HEK293 (cell line): ENCODE measurements around the gene CMTM5.

Experiments
- CTCF ChIA-PET: fragments of 350-600 bp; formaldehyde crosslinking; extraction: SDS; loops from one replicate; lab custom pipeline; 2021; ENCODE audit warnings: antibody characterized with exemption; lab: Yijun Ruan, JAX
- POLR2A ChIA-PET: fragments of 300-600 bp; formaldehyde crosslinking; extraction: SDS; loops from one replicate; lab custom pipeline; 2020; ENCODE audit warnings: antibody characterized with exemption, inconsistent platforms; lab: Yijun Ruan, JAX
- H3K27ac ChIP-seq: fragments of 200-500 bp; sonication (Bioruptor generic); 2 replicates; pipeline ENCODE4 v1.5.1; 2014; ENCODE audit warnings: low read depth, low read length, control low read depth, inconsistent platforms; ENCODE audit errors: extremely low read depth
- H3K36me3 ChIP-seq, 2 experiments: fragments of 200-500 bp in 1 of 2; sonication (Bioruptor generic) in 1 of 2; 1 replicate in 1 of 2; 2 replicates in 1 of 2; pipeline ENCODE4 v1.5.1; 2014 to 2017; ENCODE audit warnings: inconsistent platforms in 2 of 2, low read length in 2 of 2; ENCODE audit not compliant: control insufficient read depth in 2 of 2, insufficient read depth in 1 of 2
- H3K4me1 ChIP-seq: fragments of 200-500 bp; sonication (Bioruptor generic); 2 replicates; pipeline ENCODE4 v1.5.1; 2014; ENCODE audit warnings: mild to moderate bottlenecking, low read length, inconsistent platforms; ENCODE audit not compliant: control insufficient read depth, insufficient read depth
- H3K4me3 ChIP-seq: 2 replicates; pipeline ENCODE4 v1.5.1; 2011; ENCODE audit warnings: low read depth, mild to moderate bottlenecking, control low read depth, low read length, moderate library complexity
- H3K9me3 ChIP-seq: fragments of 200-500 bp; sonication (Bioruptor generic); 2 replicates; pipeline ENCODE4 v1.5.1; 2014; ENCODE audit warnings: low read depth, low read length, inconsistent platforms; ENCODE audit not compliant: control insufficient read depth, insufficient read depth
- ZNF10 ChIP-seq: fragments of 450-650 bp; formaldehyde crosslinking; IDR thresholded peaks from 2 replicates; pipeline ENCODE4 v1.5.1; 2017; ENCODE audit warnings: missing biosample characterization, missing genetic modification characterization
- ZNF138 ChIP-seq: fragments of 450-650 bp; formaldehyde crosslinking; IDR thresholded peaks from 2 replicates; pipeline ENCODE4 v1.5.1; 2016; ENCODE audit warnings: missing biosample characterization, missing genetic modification characterization, borderline replicate concordance
- ZNF2 ChIP-seq: fragments of 450-650 bp; formaldehyde crosslinking; IDR thresholded peaks from 2 replicates; pipeline ENCODE4 v1.5.1; 2016; ENCODE audit warnings: missing biosample characterization, missing genetic modification characterization
- ZNF341 ChIP-seq: fragments of 450-650 bp; formaldehyde crosslinking; IDR thresholded peaks from 2 replicates; pipeline ENCODE4; 2016; ENCODE audit warnings: low read depth, missing biosample characterization, missing genetic modification characterization
- ZNF394 ChIP-seq: fragments of 450-650 bp; formaldehyde crosslinking; IDR thresholded peaks from 2 replicates; pipeline ENCODE4 v1.5.1; 2016; ENCODE audit warnings: missing biosample characterization, missing genetic modification characterization, mild to moderate bottlenecking, moderate library complexity, borderline replicate concordance
- ZNF473 ChIP-seq: fragments of 450-650 bp; formaldehyde crosslinking; IDR thresholded peaks from 2 replicates; pipeline ENCODE4 v1.5.1; 2017; ENCODE audit warnings: missing biosample characterization, missing genetic modification characterization
- ZNF571 ChIP-seq: fragments of 450-650 bp; formaldehyde crosslinking; IDR thresholded peaks from 2 replicates; pipeline ENCODE4 v1.5.0; 2017; ENCODE audit warnings: missing biosample characterization, missing genetic modification characterization
- ZNF777 ChIP-seq: fragments of 450-650 bp; formaldehyde crosslinking; IDR thresholded peaks from 2 replicates; pipeline ENCODE4 v1.5.1; 2017; ENCODE audit warnings: missing biosample characterization, missing genetic modification characterization, borderline replicate concordance
- TF ChIP-seq, protein P1 (sequence below): fragments of 450-650 bp; IDR thresholded peaks from 2 replicates; pipeline ENCODE4 v1.5.1; 2018; ENCODE audit warnings: missing biosample characterization, mild to moderate bottlenecking, missing genetic modification characterization
- TF ChIP-seq, protein P2 (sequence below): fragments of 450-650 bp; formaldehyde crosslinking; IDR thresholded peaks from 2 replicates; pipeline ENCODE4 v1.5.1; 2016; ENCODE audit warnings: missing biosample characterization, missing genetic modification characterization
- TF ChIP-seq, protein P3 (sequence below): fragments of 450-650 bp; formaldehyde crosslinking; IDR thresholded peaks from 2 replicates; pipeline ENCODE4 v1.5.1; 2017; ENCODE audit warnings: missing biosample characterization, mild to moderate bottlenecking, missing genetic modification characterization, moderate library complexity
- TF ChIP-seq, protein P4 (sequence below): fragments of 450-650 bp; formaldehyde crosslinking; IDR thresholded peaks from 2 replicates; pipeline ENCODE4 v1.5.1; 2016; ENCODE audit warnings: missing biosample characterization, missing genetic modification characterization, borderline replicate concordance
- TF ChIP-seq, protein P5 (sequence below): fragments of 450-650 bp; formaldehyde crosslinking; IDR thresholded peaks from 2 replicates; pipeline ENCODE4 v1.5.1; 2017; ENCODE audit warnings: missing biosample characterization, missing genetic modification characterization

Gene CMTM5

DNA sequence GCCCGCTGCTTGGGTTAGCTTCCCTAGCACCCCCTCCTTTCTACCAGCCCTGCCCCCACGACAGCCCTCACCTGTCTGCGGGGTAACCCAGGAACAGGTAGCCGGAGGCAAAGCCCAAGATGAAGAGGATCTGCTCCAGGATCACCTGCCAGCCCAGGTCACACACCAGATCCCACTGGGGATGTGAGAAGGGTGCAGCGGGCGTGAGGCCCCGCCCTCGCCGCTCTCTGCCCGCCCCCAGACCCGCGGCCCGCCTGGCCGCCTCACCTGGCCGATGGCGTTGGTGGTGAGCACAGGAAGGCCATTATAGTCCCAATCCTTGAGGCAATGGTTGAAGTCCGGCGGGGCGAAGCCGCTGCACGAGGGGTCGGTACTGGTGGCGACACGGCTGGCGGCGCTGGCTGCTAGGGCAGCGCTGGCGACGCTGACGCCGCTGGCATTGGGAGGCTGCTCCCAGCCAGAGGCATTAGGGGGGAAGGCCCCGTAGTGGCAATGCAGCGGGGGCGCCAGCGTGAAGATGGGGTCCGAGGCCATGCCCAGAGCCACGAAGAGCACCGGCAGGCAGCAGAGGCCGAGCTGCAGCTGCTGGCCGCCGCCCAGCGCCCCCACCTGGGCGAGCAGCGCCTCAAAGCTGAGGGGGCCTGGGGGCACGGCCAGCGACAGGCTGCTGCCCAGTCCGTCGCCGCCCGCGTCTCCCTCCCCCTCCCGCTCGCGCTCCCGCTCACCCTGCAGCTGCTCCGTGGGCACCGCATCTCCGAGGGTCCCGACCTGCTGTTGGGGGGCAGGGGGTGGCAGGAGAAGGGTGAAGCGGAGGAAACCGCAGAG, 25.0 kb upstream of the CMTM5 start:
- CTCF ChIA-PET: interaction anchor here (0.6 to 1.7 kb wide), 3 partner anchors 9 to 30 kb away, joined by 3 to 6 read pairs (median 4); no protein-coding TSS in a partner anchor
- H3K4me3 ChIP-seq: peak overlapping the region; percentile 56

More for the DNA sequence above, 25.0 kb upstream of the CMTM5 start:
- no peaks in the 10 kb centered on the region for H3K4me1 ChIP-seq
- TF ChIP-seq ZNF341 (tag by site-specific recombination): 0 out of 2 replicates have a peak, but pooled peaks have one; percentile 17
- TF ChIP-seq, protein P1, sequence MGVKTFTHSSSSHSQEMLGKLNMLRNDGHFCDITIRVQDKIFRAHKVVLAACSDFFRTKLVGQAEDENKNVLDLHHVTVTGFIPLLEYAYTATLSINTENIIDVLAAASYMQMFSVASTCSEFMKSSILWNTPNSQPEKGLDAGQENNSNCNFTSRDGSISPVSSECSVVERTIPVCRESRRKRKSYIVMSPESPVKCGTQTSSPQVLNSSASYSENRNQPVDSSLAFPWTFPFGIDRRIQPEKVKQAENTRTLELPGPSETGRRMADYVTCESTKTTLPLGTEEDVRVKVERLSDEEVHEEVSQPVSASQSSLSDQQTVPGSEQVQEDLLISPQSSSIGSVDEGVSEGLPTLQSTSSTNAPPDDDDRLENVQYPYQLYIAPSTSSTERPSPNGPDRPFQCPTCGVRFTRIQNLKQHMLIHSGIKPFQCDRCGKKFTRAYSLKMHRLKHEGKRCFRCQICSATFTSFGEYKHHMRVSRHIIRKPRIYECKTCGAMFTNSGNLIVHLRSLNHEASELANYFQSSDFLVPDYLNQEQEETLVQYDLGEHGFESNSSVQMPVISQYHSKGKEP (tag by site-specific recombination): no peak
- TF ChIP-seq, protein P2, sequence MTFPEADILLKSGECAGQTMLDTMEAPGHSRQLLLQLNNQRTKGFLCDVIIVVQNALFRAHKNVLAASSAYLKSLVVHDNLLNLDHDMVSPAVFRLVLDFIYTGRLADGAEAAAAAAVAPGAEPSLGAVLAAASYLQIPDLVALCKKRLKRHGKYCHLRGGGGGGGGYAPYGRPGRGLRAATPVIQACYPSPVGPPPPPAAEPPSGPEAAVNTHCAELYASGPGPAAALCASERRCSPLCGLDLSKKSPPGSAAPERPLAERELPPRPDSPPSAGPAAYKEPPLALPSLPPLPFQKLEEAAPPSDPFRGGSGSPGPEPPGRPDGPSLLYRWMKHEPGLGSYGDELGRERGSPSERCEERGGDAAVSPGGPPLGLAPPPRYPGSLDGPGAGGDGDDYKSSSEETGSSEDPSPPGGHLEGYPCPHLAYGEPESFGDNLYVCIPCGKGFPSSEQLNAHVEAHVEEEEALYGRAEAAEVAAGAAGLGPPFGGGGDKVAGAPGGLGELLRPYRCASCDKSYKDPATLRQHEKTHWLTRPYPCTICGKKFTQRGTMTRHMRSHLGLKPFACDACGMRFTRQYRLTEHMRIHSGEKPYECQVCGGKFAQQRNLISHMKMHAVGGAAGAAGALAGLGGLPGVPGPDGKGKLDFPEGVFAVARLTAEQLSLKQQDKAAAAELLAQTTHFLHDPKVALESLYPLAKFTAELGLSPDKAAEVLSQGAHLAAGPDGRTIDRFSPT (tag by site-specific recombination): peak; percentile 82; the same call in 1 of the 2 replicates
- no peak for TF ChIP-seq ZNF10 (tag by site-specific recombination)
- no peak for TF ChIP-seq ZNF394 (tag by site-specific recombination)
- TF ChIP-seq, protein P3, sequence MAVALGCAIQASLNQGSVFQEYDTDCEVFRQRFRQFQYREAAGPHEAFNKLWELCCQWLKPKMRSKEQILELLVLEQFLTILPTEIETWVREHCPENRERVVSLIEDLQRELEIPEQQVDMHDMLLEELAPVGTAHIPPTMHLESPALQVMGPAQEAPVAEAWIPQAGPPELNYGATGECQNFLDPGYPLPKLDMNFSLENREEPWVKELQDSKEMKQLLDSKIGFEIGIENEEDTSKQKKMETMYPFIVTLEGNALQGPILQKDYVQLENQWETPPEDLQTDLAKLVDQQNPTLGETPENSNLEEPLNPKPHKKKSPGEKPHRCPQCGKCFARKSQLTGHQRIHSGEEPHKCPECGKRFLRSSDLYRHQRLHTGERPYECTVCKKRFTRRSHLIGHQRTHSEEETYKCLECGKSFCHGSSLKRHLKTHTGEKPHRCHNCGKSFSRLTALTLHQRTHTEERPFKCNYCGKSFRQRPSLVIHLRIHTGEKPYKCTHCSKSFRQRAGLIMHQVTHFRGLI: no peak
- TF ChIP-seq, protein P4, sequence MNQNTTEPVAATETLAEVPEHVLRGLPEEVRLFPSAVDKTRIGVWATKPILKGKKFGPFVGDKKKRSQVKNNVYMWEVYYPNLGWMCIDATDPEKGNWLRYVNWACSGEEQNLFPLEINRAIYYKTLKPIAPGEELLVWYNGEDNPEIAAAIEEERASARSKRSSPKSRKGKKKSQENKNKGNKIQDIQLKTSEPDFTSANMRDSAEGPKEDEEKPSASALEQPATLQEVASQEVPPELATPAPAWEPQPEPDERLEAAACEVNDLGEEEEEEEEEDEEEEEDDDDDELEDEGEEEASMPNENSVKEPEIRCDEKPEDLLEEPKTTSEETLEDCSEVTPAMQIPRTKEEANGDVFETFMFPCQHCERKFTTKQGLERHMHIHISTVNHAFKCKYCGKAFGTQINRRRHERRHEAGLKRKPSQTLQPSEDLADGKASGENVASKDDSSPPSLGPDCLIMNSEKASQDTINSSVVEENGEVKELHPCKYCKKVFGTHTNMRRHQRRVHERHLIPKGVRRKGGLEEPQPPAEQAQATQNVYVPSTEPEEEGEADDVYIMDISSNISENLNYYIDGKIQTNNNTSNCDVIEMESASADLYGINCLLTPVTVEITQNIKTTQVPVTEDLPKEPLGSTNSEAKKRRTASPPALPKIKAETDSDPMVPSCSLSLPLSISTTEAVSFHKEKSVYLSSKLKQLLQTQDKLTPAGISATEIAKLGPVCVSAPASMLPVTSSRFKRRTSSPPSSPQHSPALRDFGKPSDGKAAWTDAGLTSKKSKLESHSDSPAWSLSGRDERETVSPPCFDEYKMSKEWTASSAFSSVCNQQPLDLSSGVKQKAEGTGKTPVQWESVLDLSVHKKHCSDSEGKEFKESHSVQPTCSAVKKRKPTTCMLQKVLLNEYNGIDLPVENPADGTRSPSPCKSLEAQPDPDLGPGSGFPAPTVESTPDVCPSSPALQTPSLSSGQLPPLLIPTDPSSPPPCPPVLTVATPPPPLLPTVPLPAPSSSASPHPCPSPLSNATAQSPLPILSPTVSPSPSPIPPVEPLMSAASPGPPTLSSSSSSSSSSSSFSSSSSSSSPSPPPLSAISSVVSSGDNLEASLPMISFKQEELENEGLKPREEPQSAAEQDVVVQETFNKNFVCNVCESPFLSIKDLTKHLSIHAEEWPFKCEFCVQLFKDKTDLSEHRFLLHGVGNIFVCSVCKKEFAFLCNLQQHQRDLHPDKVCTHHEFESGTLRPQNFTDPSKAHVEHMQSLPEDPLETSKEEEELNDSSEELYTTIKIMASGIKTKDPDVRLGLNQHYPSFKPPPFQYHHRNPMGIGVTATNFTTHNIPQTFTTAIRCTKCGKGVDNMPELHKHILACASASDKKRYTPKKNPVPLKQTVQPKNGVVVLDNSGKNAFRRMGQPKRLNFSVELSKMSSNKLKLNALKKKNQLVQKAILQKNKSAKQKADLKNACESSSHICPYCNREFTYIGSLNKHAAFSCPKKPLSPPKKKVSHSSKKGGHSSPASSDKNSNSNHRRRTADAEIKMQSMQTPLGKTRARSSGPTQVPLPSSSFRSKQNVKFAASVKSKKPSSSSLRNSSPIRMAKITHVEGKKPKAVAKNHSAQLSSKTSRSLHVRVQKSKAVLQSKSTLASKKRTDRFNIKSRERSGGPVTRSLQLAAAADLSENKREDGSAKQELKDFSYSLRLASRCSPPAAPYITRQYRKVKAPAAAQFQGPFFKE: 0 out of 2 replicates have a peak, but pooled peaks have one; percentile 34
- no peak for TF ChIP-seq ZNF138 (tag by site-specific recombination)
- TF ChIP-seq ZNF777 (tag by site-specific recombination): no peak
- TF ChIP-seq ZNF473 (tag by site-specific recombination): no peak
- TF ChIP-seq, protein P5, sequence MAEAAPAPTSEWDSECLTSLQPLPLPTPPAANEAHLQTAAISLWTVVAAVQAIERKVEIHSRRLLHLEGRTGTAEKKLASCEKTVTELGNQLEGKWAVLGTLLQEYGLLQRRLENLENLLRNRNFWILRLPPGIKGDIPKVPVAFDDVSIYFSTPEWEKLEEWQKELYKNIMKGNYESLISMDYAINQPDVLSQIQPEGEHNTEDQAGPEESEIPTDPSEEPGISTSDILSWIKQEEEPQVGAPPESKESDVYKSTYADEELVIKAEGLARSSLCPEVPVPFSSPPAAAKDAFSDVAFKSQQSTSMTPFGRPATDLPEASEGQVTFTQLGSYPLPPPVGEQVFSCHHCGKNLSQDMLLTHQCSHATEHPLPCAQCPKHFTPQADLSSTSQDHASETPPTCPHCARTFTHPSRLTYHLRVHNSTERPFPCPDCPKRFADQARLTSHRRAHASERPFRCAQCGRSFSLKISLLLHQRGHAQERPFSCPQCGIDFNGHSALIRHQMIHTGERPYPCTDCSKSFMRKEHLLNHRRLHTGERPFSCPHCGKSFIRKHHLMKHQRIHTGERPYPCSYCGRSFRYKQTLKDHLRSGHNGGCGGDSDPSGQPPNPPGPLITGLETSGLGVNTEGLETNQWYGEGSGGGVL: peak; percentile 71
- TF ChIP-seq ZNF2: no peak
- no peak for TF ChIP-seq ZNF571 (tag by site-specific recombination)
- no peaks in the 10 kb centered on the region for H3K36me3 ChIP-seq
- POLR2A ChIA-PET: interaction anchor here (0.7 to 1.9 kb wide), 3 partner anchors 30 to 65 kb away, joined by 3 to 7 read pairs (median 4); partner anchors contain the start of gene PABPN1
- H3K27ac ChIP-seq: no peak overlapping the region
- no peaks in the 10 kb centered on the region for H3K9me3 ChIP-seq
